Measurements from ENCODE around the gene LRGUK. TPM values are rescaled to one million over a fixed set of nuclear protein-coding genes. Genes with fewer than 3 reads are reported as not detected.

The LRGUK gene
- total and polyA plus RNA-seq, 2 of the 8 experiments (the other 6 are each of a cell fraction or from before 2014, with no cell fraction given), result 1.5 to 3.6 TPM

DNA sequence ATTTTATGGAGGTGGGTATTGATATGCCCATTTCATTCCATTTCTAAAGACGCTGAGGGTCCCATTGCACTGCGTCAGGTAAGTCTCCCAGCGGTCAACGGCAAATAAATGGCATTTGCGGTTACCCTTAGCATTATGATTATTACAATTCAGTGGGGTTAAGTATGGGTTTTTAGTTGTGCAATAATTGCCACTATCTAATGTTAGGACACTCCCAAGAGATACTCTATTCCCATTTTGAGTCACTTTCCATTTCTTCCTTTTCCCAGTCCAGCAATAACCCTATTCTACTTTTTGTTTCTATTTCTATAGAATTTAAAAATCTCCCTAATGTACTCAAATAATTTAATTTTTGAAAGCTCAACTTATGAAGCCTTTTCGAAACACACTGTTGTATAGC lies 185.6 kb downstream of the LRGUK start:
- ChIA-PET CTCF (ENCODE audit: partially characterized antibody) (interaction anchor here (0.9 kb wide), 1 partner anchor 171 kb away, joined by 3 read pairs; no protein-coding TSS in a partner anchor), POLR2A (ENCODE audit: partially characterized antibody) (no interaction called here)
- Histone ChIP-seq H3K9ac (replicated peaks in 1 of 4; ENCODE audit: extremely low read depth in 1 of 4, low read depth in 3 of 4, low read length in 3 of 4) (no peak overlapping the region), H3K23ac (ENCODE audit: insufficient read length) (no peak overlapping the region), H3K79me1 (ENCODE audit: low read depth, low read length) (peaks cover 2% of the 10 kb centered on the region; the same call in 1 of the 2 replicates), H4K20me1 (replicated peaks in 1 of 2; ENCODE audit: control insufficient read depth in 1 of 2, insufficient read depth in 2 of 2, low read length in 2 of 2) (peaks cover 0 to 2% of the 10 kb centered on the region in 2 experiments), H3K27me3 (replicated peaks in 1 of 4; ENCODE audit: control insufficient read depth in 3 of 4, extremely low read depth in 1 of 4, insufficient read depth in 3 of 4, low read length in 3 of 4) (no peaks in the 10 kb centered on the region), H3K79me2 (ENCODE audit: control insufficient read depth in 1 of 2, insufficient read depth in 2 of 2, low read length in 2 of 2) (peaks cover 0 to 24% of the 10 kb centered on the region in 2 experiments; a peak in 2 of 4 replicates), H2BK120ac (replicated peaks; ENCODE audit: low read depth, low read length) (no peak overlapping the region), H2AFZ (ENCODE audit: low read length) (no peak overlapping the region), H3K23me2 (ENCODE audit: low read depth, low read length) (peaks cover 4% of the 10 kb centered on the region), H3K4me3 (ENCODE audit: extremely low read depth in 1 of 4, insufficient read depth in 2 of 4, low read depth in 3 of 4, low read length in 4 of 4) (no peak overlapping the region), H3K18ac (ENCODE audit: extremely low read depth, low read length) (no peak overlapping the region), H2BK20ac (ENCODE audit: low read length) (no peak overlapping the region), H3K4ac (replicated peaks; ENCODE audit: insufficient read length, low read depth, low read length) (no peak overlapping the region), H4K91ac (replicated peaks; ENCODE audit: insufficient read length, low read length) (no peak overlapping the region), H4K8ac (ENCODE audit: extremely low read depth, insufficient read depth, low read length) (no peak overlapping the region), H2BK5ac (ENCODE audit: low read depth, low read length) (no peak overlapping the region), H3K36me3 (ENCODE audit: control insufficient read depth in 2 of 4, insufficient read depth in 4 of 4, low read length in 3 of 4) (peaks cover 0 to 4% (median 2%) of the 10 kb centered on the region in 4 experiments; a peak in 3 of 8 replicates), H3K4me1 (replicated peaks in 1 of 4; ENCODE audit: control insufficient read depth in 3 of 4, insufficient read depth in 4 of 4, low read length in 3 of 4) (no peaks in the 10 kb centered on the region; a peak in 1 of 7 replicates), H3K4me2 (ENCODE audit: insufficient read depth in 1 of 2, low read depth in 2 of 2, low read length in 2 of 2) (no peak overlapping the region), H3K9me3 (ENCODE audit: insufficient read depth in 2 of 2, low read depth in 1 of 2, low read length in 1 of 2) (no peaks in the 10 kb centered on the region), H2BK12ac (ENCODE audit: low read depth, low read length) (no peak overlapping the region), H4K5ac (ENCODE audit: insufficient read length, low read depth, low read length) (no peak overlapping the region), H3K56ac (replicated peaks; ENCODE audit: insufficient read length, low read depth, low read length) (no peak overlapping the region), H2BK15ac (ENCODE audit: low read length) (no peak overlapping the region), H3K14ac (ENCODE audit: insufficient read length) (no peak overlapping the region), H2AK5ac (ENCODE audit: low read depth, low read length) (no peak overlapping the region), H3K27ac (ENCODE audit: low read depth, low read length) (no peak overlapping the region)
- TF ChIP-seq SIN3A (conservative IDR thresholded peaks at IDR 0.05 in 1 of 2, IDR thresholded peaks at IDR 0.05 in 1 of 2; ENCODE audit: low read depth in 1 of 2, low read length in 2 of 2) (no peak), NANOG (IDR thresholded peaks at IDR 0.05; ENCODE audit: insufficient read depth, low read depth, low read length, poor library complexity, severe bottlenecking) (no peak), CBX5 (IDR thresholded peaks at IDR 0.05; ENCODE audit: low read depth, low read length) (no peak), CREB1 (IDR thresholded peaks at IDR 0.05) (no peak), MAFK (IDR thresholded peaks at IDR 0.05; ENCODE audit: low read depth, low read length) (no peak), JUND (IDR thresholded peaks at IDR 0.05; ENCODE audit: low read length) (no peak)
- TF ChIP-seq, protein P1, sequence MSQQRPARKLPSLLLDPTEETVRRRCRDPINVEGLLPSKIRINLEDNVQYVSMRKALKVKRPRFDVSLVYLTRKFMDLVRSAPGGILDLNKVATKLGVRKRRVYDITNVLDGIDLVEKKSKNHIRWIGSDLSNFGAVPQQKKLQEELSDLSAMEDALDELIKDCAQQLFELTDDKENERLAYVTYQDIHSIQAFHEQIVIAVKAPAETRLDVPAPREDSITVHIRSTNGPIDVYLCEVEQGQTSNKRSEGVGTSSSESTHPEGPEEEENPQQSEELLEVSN (IDR thresholded peaks at IDR 0.05), result no peak
- FAIRE-seq (no peak), DNase-seq (ENCODE audit: low read depth in 1 of 2, low spot score in 2 of 2) (no peak)
- WGBS, 2 experiments (ENCODE audit: extremely low coverage in 1 of 2, insufficient coverage in 1 of 2, insufficient read length in 1 of 2, insufficient replicate concordance in 2 of 2, low coverage in 1 of 2, low lambda C conversion rate in 2 of 2, missing lambda C conversion rate in 1 of 2), result 78% methylated on average over 6 of the region's 6 CpGs; no CpG with 5 or more reads in 1 of the 2 experiments
